GM12878 (cell line): ENCODE data around the gene GTPBP1. TPM values are rescaled to one million over a fixed set of nuclear protein-coding genes. Genes with fewer than 3 reads are reported as not detected.

Source experiments
- ATAC-seq: fragments of 200-7000 bp; cut with Tn5 transposase; 3 replicates; pipeline ENCODE4 v1.9.1; 2020; ENCODE audit warnings: mild to moderate bottlenecking, moderate library complexity
- BruUV-seq: library from RNA; stranded (reverse); fragments of 400-500 nt; replicated peaks from 2 replicates; lab custom pipeline; 2021; lab: Mats Ljungman, UMichigan
- CTCF ChIA-PET: fragments of 300-600 bp; sonication (Branson Sonifier 250); formaldehyde crosslinking; extraction: SDS; loops from one replicate; lab custom pipeline; 2021; ENCODE audit warnings: inconsistent platforms; lab: Yijun Ruan, JAX
- POLR2A ChIA-PET: fragments of 350-600 bp; formaldehyde crosslinking; extraction: SDS; loops from one replicate; lab custom pipeline; 2021; ENCODE audit warnings: inconsistent platforms; lab: Charles Lee
- RAD21 ChIA-PET: fragments of 300-600 bp; sonication (Branson Sonifier 250); formaldehyde crosslinking; loops from one replicate; lab custom pipeline; 2023; ENCODE audit warnings: antibody characterized with exemption; ENCODE audit not compliant: unreplicated experiment; lab: Charles Lee
- SMC1A ChIA-PET: fragments of 300-600 bp; sonication (Branson Sonifier 250); formaldehyde crosslinking; loops from one replicate; lab custom pipeline; 2023; ENCODE audit not compliant: unreplicated experiment, uncharacterized antibody; lab: Charles Lee
- DNase-seq: peaks from one replicate; pipeline ENCODE4 v3.0.0-alpha.2; 2011; ENCODE audit warnings: low read depth, low spot score
- FAIRE-seq: peaks from 3 replicates; lab custom pipeline; 2011; peaks lifted over from hg19 to GRCh38; lab: Jason Lieb, UNC
- H2AFZ ChIP-seq: 2 replicates; pipeline ENCODE4 v1.6.0; 2011; ENCODE audit warnings: low read depth, low read length, control low read depth; ENCODE audit not compliant: control insufficient read depth
- H3K27ac ChIP-seq: 2 replicates; pipeline ENCODE4 v1.5.1; 2011; ENCODE audit warnings: control low read depth; ENCODE audit not compliant: control insufficient read depth, insufficient read depth
- H3K27me3 ChIP-seq, 2 experiments: replicated peaks in 1 of 2; 2 replicates each; pipeline versions ENCODE4 v1.6.0 to v1.6.1; 2011; ENCODE audit warnings: low read length in 1 of 2; ENCODE audit not compliant: control insufficient read depth in 2 of 2, insufficient read depth in 2 of 2
- H3K36me3 ChIP-seq, 2 experiments: 2 replicates each; pipeline ENCODE4 v1.5.1; 2011; ENCODE audit warnings: low read length in 1 of 2; ENCODE audit not compliant: control insufficient read depth in 2 of 2, insufficient read depth in 2 of 2
- H3K4me1 ChIP-seq: 2 replicates; pipeline ENCODE4 v1.6.1; 2011; ENCODE audit warnings: mild to moderate bottlenecking, low read length, moderate library complexity, mixed read lengths; ENCODE audit not compliant: control insufficient read depth, insufficient read depth
- H3K4me2 ChIP-seq: 2 replicates; pipeline ENCODE4 v1.6.0; 2011; ENCODE audit warnings: control low read depth; ENCODE audit not compliant: control insufficient read depth, insufficient read depth
- H3K4me3 ChIP-seq: fragments of 200-600 bp; sonication (generic); 2 replicates; pipeline ENCODE4 v1.5.1; 2016
- H3K79me2 ChIP-seq: 2 replicates; pipeline ENCODE4 v1.6.0; 2011; ENCODE audit warnings: low read length; ENCODE audit not compliant: control insufficient read depth, insufficient read depth
- H3K9ac ChIP-seq: 2 replicates; pipeline ENCODE4 v1.8.0; 2011; ENCODE audit warnings: low read length, control low read depth, mixed read lengths; ENCODE audit not compliant: control insufficient read depth, insufficient read depth
- H3K9me3 ChIP-seq: replicated peaks from 3 replicates; pipeline ENCODE4 v1.5.1; 2011; ENCODE audit warnings: mild to moderate bottlenecking, low read length; ENCODE audit not compliant: control insufficient read depth, insufficient read depth
- H4K20me1 ChIP-seq: 2 replicates; pipeline ENCODE4 v1.6.0; 2011; ENCODE audit not compliant: control insufficient read depth, insufficient read depth
- ASH2L ChIP-seq: fragments of 300-600, 200-600 bp; sonication (generic); IDR thresholded peaks from 2 replicates; pipeline ENCODE4 v1.6.1; 2017; ENCODE audit warnings: low read depth, mild to moderate bottlenecking, borderline replicate concordance
- BMI1 ChIP-seq: fragments of 450-650 bp; IDR thresholded peaks from 2 replicates; pipeline ENCODE4 v1.6.1; 2016; ENCODE audit warnings: mild to moderate bottlenecking, moderate library complexity, borderline replicate concordance
- MEF2A ChIP-seq: IDR thresholded peaks from 2 replicates; pipeline ENCODE4 v1.6.1; 2011; ENCODE audit warnings: low read depth, mild to moderate bottlenecking, low read length, moderate library complexity; ENCODE audit not compliant: insufficient read depth
- MTA3 ChIP-seq: IDR thresholded peaks from 2 replicates; pipeline ENCODE4 v1.6.1; 2012; ENCODE audit warnings: low read length, inconsistent platforms, borderline replicate concordance
- MXI1 ChIP-seq: fragments of 150-350 bp; IDR thresholded peaks from 2 replicates; pipeline ENCODE4 v1.6.1; 2011; ENCODE audit warnings: low read depth, mild to moderate bottlenecking, inconsistent platforms, low read length, improper control_type of control experiment
- PML ChIP-seq: IDR thresholded peaks from 2 replicates; pipeline ENCODE4 v1.6.1; 2012; ENCODE audit warnings: low read length, inconsistent platforms
- POLR2A ChIP-seq: IDR thresholded peaks from 2 replicates; pipeline ENCODE4 v1.6.1; 2011; ENCODE audit warnings: low read depth, mild to moderate bottlenecking, low read length
- POLR2AphosphoS5 ChIP-seq: IDR thresholded peaks from 2 replicates; pipeline ENCODE4 v1.6.1; 2011; ENCODE audit warnings: mild to moderate bottlenecking, low read length, inconsistent platforms
- RAD21 ChIP-seq: IDR thresholded peaks from 2 replicates; pipeline ENCODE4 v1.6.1; 2011; ENCODE audit warnings: mild to moderate bottlenecking, low read depth, low read length, moderate library complexity; ENCODE audit not compliant: insufficient read depth
- SIX5 ChIP-seq: IDR thresholded peaks from 2 replicates; pipeline ENCODE4 v1.6.1; 2011; ENCODE audit warnings: mild to moderate bottlenecking, low read depth, low read length, moderate library complexity; ENCODE audit not compliant: severe bottlenecking
- SMARCA5 ChIP-seq: fragments of 450-650 bp; IDR thresholded peaks from 2 replicates; pipeline ENCODE4 v1.6.1; 2017; ENCODE audit warnings: mild to moderate bottlenecking
- SPI1 ChIP-seq: IDR thresholded peaks from 2 replicates; pipeline ENCODE4 v1.6.1; 2011; ENCODE audit warnings: low read depth, mild to moderate bottlenecking, low read length, moderate library complexity, borderline replicate concordance; ENCODE audit not compliant: insufficient read depth
- SREBF1 ChIP-seq: IDR thresholded peaks from 2 replicates; pipeline ENCODE4 v1.6.1; 2012; ENCODE audit warnings: mild to moderate bottlenecking, low read length
- SUPT20H ChIP-seq: IDR thresholded peaks from 2 replicates; pipeline ENCODE4 v1.6.1; 2011; ENCODE audit warnings: low read depth, mild to moderate bottlenecking, low read length, moderate library complexity, borderline replicate concordance; ENCODE audit not compliant: control insufficient read depth
- WGBS: methylation state at CpG from one replicate; pipeline ENCODE4 v1.1.6; 2016; ENCODE audit warnings: low lambda C conversion rate; ENCODE audit not compliant: insufficient replicate concordance, insufficient coverage; ENCODE audit errors: missing lambda C conversion rate; 5-methylcytosine and 5-hydroxymethylcytosine counted together
- in situ Hi-C: fragments of 300-500 bp; cut with MboI; formaldehyde crosslinking; loops from 9 replicates; pipeline ENCODE4 v1.14.3; 2018; ENCODE audit warnings: mixed read lengths
- intact Hi-C: fragments of 100-400 bp; cut with micrococcal nuclease; formaldehyde crosslinking; loops from one replicate; pipeline ENCODE4 v1.14.2; 2022; ENCODE audit not compliant: unreplicated experiment
- polyA plus RNA-seq, 11 experiments: library from polyadenylated mRNA; depleted of rRNA in 4 of 11; unstranded in 6 of 11; stranded (reverse) in 5 of 11; fragments of >200 nt; fragmentation: Nextera tagmentation in 4 of 11; fragmentation: Illumina TruSeq in 1 of 11; extraction: Ambion mirVana in 4 of 11; extraction: Trizol in 1 of 11; gene quantifications; 1 replicate in 1 of 11; 2 replicates in 10 of 11; pipeline versions ENCODE4 v1.2.1 to v1.2.3, GENCODE V29; 2011 to 2016; ENCODE audit warnings: inconsistent platforms in 2 of 11, missing spikeins in 2 of 11, low read depth in 1 of 11
- total RNA-seq, 4 experiments: library from RNA; depleted of rRNA in 3 of 4; stranded (reverse); fragments of >200 nt in 3 of 4; fragmentation: Illumina TruSeq in 1 of 4; extraction: Trizol in 1 of 4; gene quantifications; 2 replicates each; pipeline versions ENCODE4 v1.2.1 to v1.2.3, GENCODE V29; 2013 to 2021
- TF ChIP-seq, protein P1 (sequence below): fragments of 450-650 bp; formaldehyde crosslinking; IDR thresholded peaks from 2 replicates; pipeline ENCODE4 v1.4.0; 2020; ENCODE audit warnings: mild to moderate bottlenecking, moderate library complexity
- TF ChIP-seq, protein P2 (sequence below): fragments of 450-650 bp; IDR thresholded peaks from 2 replicates; pipeline ENCODE4 v1.6.1; 2017; ENCODE audit warnings: mild to moderate bottlenecking
- TF ChIP-seq, protein P3 (sequence below): fragments of 450-650 bp; IDR thresholded peaks from 2 replicates; pipeline ENCODE4 v1.6.1; 2017; ENCODE audit warnings: mild to moderate bottlenecking, low read depth, inconsistent platforms; ENCODE audit not compliant: poor library complexity, severe bottlenecking

Gene GTPBP1
- total and polyA plus RNA-seq, 10 of the 15 experiments (the other 5 are each of a cell fraction or from before 2014, with no cell fraction given): 0.89 to 63.1 (median 34.2) TPM

DNA sequence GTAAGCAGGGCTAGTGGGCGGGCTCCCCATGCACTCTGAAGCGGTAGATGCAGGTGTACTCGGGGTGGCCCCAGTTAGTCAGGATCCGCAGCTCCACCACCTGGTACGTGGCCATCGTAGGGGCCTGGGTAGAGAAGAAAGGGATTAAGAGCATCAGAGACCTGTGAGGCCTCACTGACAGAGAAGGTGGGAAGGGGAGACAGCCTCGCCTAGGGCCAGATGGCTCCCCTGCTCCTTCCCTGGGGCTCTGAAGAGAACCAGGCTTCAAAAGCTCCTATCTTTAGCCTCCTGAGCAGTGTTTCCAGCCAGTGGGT lies 30.5 kb downstream of the GTPBP1 start:
- in situ Hi-C loops: no loop called here
- intact Hi-C loops: no loop called here
- Histone ChIP-seq H3K9me3 (no peaks in the 10 kb centered on the region), H3K4me1 (no peaks in the 10 kb centered on the region), H3K79me2 (no peaks in the 10 kb centered on the region), H3K4me2 (no peak overlapping the region), H3K9ac (no peak overlapping the region), H3K27ac (no peak overlapping the region), H3K27me3 (no peaks in the 10 kb centered on the region), H2AFZ (no peak overlapping the region), H3K36me3 (peaks cover 29 to 67% of the 10 kb centered on the region in 2 experiments), H3K4me3 (no peak overlapping the region), H4K20me1 (peaks cover 2% of the 10 kb centered on the region; the same call in 1 of the 2 replicates)
- ChIA-PET CTCF (interaction anchor here (0.5 to 3.7 kb wide), 4 partner anchors 14 to 418 kb away, joined by 3 to 26 read pairs (median 3); no protein-coding TSS in a partner anchor), SMC1A (no interaction called here), POLR2A (interaction anchor here (1.4 kb wide), 1 partner anchor 10 kb away, joined by 3 read pairs; no protein-coding TSS in a partner anchor), RAD21 (interaction anchor here (1.0 kb wide), 1 partner anchor 10 kb away, joined by 3 read pairs; no protein-coding TSS in a partner anchor)
- DNase-seq (no peak), ATAC-seq (no peak), FAIRE-seq (no peak)
- TF ChIP-seq, protein P1, sequence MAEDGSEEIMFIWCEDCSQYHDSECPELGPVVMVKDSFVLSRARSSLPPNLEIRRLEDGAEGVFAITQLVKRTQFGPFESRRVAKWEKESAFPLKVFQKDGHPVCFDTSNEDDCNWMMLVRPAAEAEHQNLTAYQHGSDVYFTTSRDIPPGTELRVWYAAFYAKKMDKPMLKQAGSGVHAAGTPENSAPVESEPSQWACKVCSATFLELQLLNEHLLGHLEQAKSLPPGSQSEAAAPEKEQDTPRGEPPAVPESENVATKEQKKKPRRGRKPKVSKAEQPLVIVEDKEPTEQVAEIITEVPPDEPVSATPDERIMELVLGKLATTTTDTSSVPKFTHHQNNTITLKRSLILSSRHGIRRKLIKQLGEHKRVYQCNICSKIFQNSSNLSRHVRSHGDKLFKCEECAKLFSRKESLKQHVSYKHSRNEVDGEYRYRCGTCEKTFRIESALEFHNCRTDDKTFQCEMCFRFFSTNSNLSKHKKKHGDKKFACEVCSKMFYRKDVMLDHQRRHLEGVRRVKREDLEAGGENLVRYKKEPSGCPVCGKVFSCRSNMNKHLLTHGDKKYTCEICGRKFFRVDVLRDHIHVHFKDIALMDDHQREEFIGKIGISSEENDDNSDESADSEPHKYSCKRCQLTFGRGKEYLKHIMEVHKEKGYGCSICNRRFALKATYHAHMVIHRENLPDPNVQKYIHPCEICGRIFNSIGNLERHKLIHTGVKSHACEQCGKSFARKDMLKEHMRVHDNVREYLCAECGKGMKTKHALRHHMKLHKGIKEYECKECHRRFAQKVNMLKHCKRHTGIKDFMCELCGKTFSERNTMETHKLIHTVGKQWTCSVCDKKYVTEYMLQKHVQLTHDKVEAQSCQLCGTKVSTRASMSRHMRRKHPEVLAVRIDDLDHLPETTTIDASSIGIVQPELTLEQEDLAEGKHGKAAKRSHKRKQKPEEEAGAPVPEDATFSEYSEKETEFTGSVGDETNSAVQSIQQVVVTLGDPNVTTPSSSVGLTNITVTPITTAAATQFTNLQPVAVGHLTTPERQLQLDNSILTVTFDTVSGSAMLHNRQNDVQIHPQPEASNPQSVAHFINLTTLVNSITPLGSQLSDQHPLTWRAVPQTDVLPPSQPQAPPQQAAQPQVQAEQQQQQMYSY (CRISPR knock-in tag): no peak
- TF ChIP-seq RAD21 (no peak), MEF2A (no peak), ASH2L (no peak), SPI1 (no peak), BMI1 (no peak), POLR2A (0 out of 2 replicates have a peak, but pooled peaks have one; percentile 31), SIX5 (no peak), SREBF1 (no peak), POLR2AphosphoS5 (peak; percentile 36), MTA3 (no peak), SUPT20H (no peak), SMARCA5 (no peak), MXI1 (no peak), PML (0 out of 2 replicates have a peak, but pooled peaks have one; percentile 6)
- TF ChIP-seq, protein P2, sequence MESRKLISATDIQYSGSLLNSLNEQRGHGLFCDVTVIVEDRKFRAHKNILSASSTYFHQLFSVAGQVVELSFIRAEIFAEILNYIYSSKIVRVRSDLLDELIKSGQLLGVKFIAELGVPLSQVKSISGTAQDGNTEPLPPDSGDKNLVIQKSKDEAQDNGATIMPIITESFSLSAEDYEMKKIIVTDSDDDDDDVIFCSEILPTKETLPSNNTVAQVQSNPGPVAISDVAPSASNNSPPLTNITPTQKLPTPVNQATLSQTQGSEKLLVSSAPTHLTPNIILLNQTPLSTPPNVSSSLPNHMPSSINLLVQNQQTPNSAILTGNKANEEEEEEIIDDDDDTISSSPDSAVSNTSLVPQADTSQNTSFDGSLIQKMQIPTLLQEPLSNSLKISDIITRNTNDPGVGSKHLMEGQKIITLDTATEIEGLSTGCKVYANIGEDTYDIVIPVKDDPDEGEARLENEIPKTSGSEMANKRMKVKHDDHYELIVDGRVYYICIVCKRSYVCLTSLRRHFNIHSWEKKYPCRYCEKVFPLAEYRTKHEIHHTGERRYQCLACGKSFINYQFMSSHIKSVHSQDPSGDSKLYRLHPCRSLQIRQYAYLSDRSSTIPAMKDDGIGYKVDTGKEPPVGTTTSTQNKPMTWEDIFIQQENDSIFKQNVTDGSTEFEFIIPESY: no peak
- TF ChIP-seq, protein P3, sequence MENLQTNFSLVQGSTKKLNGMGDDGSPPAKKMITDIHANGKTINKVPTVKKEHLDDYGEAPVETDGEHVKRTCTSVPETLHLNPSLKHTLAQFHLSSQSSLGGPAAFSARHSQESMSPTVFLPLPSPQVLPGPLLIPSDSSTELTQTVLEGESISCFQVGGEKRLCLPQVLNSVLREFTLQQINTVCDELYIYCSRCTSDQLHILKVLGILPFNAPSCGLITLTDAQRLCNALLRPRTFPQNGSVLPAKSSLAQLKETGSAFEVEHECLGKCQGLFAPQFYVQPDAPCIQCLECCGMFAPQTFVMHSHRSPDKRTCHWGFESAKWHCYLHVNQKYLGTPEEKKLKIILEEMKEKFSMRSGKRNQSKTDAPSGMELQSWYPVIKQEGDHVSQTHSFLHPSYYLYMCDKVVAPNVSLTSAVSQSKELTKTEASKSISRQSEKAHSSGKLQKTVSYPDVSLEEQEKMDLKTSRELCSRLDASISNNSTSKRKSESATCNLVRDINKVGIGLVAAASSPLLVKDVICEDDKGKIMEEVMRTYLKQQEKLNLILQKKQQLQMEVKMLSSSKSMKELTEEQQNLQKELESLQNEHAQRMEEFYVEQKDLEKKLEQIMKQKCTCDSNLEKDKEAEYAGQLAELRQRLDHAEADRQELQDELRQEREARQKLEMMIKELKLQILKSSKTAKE: no peak
- BruUV-seq: no TSS peak
- 82% methylated on average over 7 of the region's 7 CpGs for WGBS
